ENCODE measurements around the gene AKTIP.

- TF ChIP-seq POLR2A (IDR thresholded peaks at IDR 0.05; ENCODE audit: borderline replicate concordance, extremely low read depth, insufficient read depth, insufficient read length) (no peak), CTCF (IDR thresholded peaks at IDR 0.05 in 2 of 3, conservative IDR thresholded peaks at IDR 0.05 in 1 of 3; ENCODE audit: borderline replicate concordance in 1 of 3, insufficient read depth in 1 of 3, low read depth in 2 of 3, low read length in 2 of 3) (no peak), REST (IDR thresholded peaks at IDR 0.05; ENCODE audit: low read depth) (no peak), EZH2 (IDR thresholded peaks at IDR 0.05) (no peak), JUND (IDR thresholded peaks at IDR 0.05) (no peak)
These were observed 26.5 kb upstream of the AKTIP start for GRCh38 chr16:53529513-53529912.
